Measurements from ENCODE around the gene C12orf57. TPM values are rescaled to one million over a fixed set of nuclear protein-coding genes. Genes with fewer than 3 reads are reported as not detected.

C12orf57 gene
- total and polyA plus RNA-seq, 2 of the 13 experiments (the other 11 are each of a cell fraction or from before 2014, with no cell fraction given), result 84.0 to 287 TPM

- TF ChIP-seq MTF1 (CRISPR knock-in tag; IDR thresholded peaks at IDR 0.05) (no peak), JUND (CRISPR knock-in tag; IDR thresholded peaks at IDR 0.05) (no peak), ZC3H13 (CRISPR knock-in tag; IDR thresholded peaks at IDR 0.05) (no peak; the same call in 1 of the 2 replicates), ZNF768 (CRISPR knock-in tag; IDR thresholded peaks at IDR 0.05) (peak; percentile 38; the same call in 1 of the 2 replicates), ZNF326 (CRISPR knock-in tag; IDR thresholded peaks at IDR 0.05; ENCODE audit: borderline replicate concordance) (no peak), SP1 (IDR thresholded peaks at IDR 0.05) (no peak), SP1 (CRISPR knock-in tag; IDR thresholded peaks at IDR 0.05) (no peak), NR1H2 (CRISPR knock-in tag; IDR thresholded peaks at IDR 0.05; ENCODE audit: borderline replicate concordance, low read depth) (no peak), MAFF (IDR thresholded peaks at IDR 0.05; ENCODE audit: low read depth, low read length) (no peak), KDM6A (CRISPR knock-in tag; IDR thresholded peaks at IDR 0.05; ENCODE audit: low read depth) (no peak), ZNF441 (CRISPR knock-in tag; IDR thresholded peaks at IDR 0.05; ENCODE audit: borderline replicate concordance) (no peak; the same call in 1 of the 2 replicates), TCF12 (IDR thresholded peaks at IDR 0.05) (no peak), TCF12 (CRISPR knock-in tag; IDR thresholded peaks at IDR 0.05) (peak; percentile 51; the same call in 1 of the 2 replicates), CC2D1A (CRISPR knock-in tag; IDR thresholded peaks at IDR 0.05) (no peak), SAP130 (CRISPR knock-in tag; IDR thresholded peaks at IDR 0.05; ENCODE audit: low read depth) (no peak), ZNF101 (CRISPR knock-in tag; IDR thresholded peaks at IDR 0.05; ENCODE audit: borderline replicate concordance, low read depth) (no peak), HMG20A (CRISPR knock-in tag; IDR thresholded peaks at IDR 0.05; ENCODE audit: borderline replicate concordance) (no peak), TEAD3 (CRISPR knock-in tag; optimal IDR thresholded peaks at IDR 0.05; ENCODE audit: borderline replicate concordance) (no peak), MYNN (CRISPR knock-in tag; IDR thresholded peaks at IDR 0.05; ENCODE audit: low read depth) (no peak), IRF2 (CRISPR knock-in tag; IDR thresholded peaks at IDR 0.05) (no peak), ZNF558 (CRISPR knock-in tag; IDR thresholded peaks at IDR 0.05; ENCODE audit: borderline replicate concordance) (peak; percentile 48; the same call in 1 of the 2 replicates), SIX4 (CRISPR knock-in tag; IDR thresholded peaks at IDR 0.05) (no peak), PLRG1 (conservative IDR thresholded peaks at IDR 0.05) (no peak), KDM5B (CRISPR knock-in tag; IDR thresholded peaks at IDR 0.05; ENCODE audit: borderline replicate concordance) (peak; percentile 20; the same call in 1 of the 2 replicates), FOXA3 (CRISPR knock-in tag; IDR thresholded peaks at IDR 0.05) (no peak), CEBPG (CRISPR knock-in tag; IDR thresholded peaks at IDR 0.05) (no peak)
- TF ChIP-seq, protein P1, sequence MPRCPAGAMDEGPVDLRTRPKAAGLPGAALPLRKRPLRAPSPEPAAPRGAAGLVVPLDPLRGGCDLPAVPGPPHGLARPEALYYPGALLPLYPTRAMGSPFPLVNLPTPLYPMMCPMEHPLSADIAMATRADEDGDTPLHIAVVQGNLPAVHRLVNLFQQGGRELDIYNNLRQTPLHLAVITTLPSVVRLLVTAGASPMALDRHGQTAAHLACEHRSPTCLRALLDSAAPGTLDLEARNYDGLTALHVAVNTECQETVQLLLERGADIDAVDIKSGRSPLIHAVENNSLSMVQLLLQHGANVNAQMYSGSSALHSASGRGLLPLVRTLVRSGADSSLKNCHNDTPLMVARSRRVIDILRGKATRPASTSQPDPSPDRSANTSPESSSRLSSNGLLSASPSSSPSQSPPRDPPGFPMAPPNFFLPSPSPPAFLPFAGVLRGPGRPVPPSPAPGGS (CRISPR knock-in tag; IDR thresholded peaks at IDR 0.05), result no peak
- TF ChIP-seq, protein P2, sequence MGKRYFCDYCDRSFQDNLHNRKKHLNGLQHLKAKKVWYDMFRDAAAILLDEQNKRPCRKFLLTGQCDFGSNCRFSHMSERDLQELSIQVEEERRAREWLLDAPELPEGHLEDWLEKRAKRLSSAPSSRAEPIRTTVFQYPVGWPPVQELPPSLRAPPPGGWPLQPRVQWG (CRISPR knock-in tag; IDR thresholded peaks at IDR 0.05; ENCODE audit: borderline replicate concordance, low read depth), result no peak
- TF ChIP-seq, protein P3, sequence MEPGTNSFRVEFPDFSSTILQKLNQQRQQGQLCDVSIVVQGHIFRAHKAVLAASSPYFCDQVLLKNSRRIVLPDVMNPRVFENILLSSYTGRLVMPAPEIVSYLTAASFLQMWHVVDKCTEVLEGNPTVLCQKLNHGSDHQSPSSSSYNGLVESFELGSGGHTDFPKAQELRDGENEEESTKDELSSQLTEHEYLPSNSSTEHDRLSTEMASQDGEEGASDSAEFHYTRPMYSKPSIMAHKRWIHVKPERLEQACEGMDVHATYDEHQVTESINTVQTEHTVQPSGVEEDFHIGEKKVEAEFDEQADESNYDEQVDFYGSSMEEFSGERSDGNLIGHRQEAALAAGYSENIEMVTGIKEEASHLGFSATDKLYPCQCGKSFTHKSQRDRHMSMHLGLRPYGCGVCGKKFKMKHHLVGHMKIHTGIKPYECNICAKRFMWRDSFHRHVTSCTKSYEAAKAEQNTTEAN (CRISPR knock-in tag; conservative IDR thresholded peaks at IDR 0.05), result no peak; the same call in 1 of the 2 replicates
- TF ChIP-seq, protein P4, sequence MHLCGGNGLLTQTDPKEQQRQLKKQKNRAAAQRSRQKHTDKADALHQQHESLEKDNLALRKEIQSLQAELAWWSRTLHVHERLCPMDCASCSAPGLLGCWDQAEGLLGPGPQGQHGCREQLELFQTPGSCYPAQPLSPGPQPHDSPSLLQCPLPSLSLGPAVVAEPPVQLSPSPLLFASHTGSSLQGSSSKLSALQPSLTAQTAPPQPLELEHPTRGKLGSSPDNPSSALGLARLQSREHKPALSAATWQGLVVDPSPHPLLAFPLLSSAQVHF (CRISPR knock-in tag; IDR thresholded peaks at IDR 0.05), result no peak
- TF ChIP-seq, protein P5, sequence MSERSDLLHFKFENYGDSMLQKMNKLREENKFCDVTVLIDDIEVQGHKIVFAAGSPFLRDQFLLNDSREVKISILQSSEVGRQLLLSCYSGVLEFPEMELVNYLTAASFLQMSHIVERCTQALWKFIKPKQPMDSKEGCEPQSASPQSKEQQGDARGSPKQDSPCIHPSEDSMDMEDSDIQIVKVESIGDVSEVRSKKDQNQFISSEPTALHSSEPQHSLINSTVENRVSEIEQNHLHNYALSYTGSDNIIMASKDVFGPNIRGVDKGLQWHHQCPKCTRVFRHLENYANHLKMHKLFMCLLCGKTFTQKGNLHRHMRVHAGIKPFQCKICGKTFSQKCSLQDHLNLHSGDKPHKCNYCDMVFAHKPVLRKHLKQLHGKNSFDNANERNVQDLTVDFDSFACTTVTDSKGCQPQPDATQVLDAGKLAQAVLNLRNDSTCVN (CRISPR knock-in tag; IDR thresholded peaks at IDR 0.05; ENCODE audit: borderline replicate concordance), result no peak
Measured at GRCh38 chr12:6970096-6970527, 26.3 kb downstream of the C12orf57 start (continued).
